ENCODE data around the gene TMEM132C.

- TF ChIP-seq CTCF (IDR thresholded peaks at IDR 0.05; ENCODE audit: insufficient read depth, low read length) (no peak), REST (IDR thresholded peaks at IDR 0.05; ENCODE audit: insufficient replicate concordance, low read depth) (no peak), POLR2AphosphoS5 (IDR thresholded peaks at IDR 0.05; ENCODE audit: low read depth) (no peak)
Measured at GRCh38 chr12:128715485-128715884, 448.5 kb downstream of the TMEM132C start.

Data from HL-60 (cell line).